PC-9 (cell line): Measurements from ENCODE around the gene SLC46A1.

ENCODE experiments used
- EZH2 ChIP-seq: fragments of 200-600 bp; sonication (generic); IDR thresholded peaks from 2 replicates; pipeline ENCODE4 v1.8.0; 2017; ENCODE audit warnings: antibody characterized with exemption, low read depth
- TF ChIP-seq, protein P1 (sequence below): fragments of 200-600 bp; sonication (generic); conservative IDR thresholded peaks from 2 replicates; pipeline ENCODE4 v1.6.1; 2017; ENCODE audit warnings: mixed run types, antibody characterized with exemption, mild to moderate bottlenecking, moderate library complexity

DNA sequence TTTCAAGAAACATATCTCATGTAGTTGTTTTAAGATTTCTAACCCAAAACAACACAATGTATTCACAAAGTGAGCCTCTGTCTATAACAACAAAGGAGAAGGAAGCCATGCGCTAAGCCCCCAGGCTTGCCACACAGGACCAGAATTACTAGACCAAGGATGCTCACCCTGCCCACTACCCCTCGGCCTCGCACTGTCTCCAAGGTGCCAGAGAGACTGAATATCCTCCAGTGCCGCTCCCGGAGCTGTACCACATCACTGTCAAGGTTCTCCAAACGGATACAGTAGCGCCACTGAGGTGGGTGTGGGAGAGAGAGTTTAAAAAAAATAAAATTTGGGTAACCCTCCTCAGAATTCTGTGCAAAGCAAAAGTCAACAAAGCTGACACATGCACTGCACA, 55.7 kb downstream of the SLC46A1 start:
- TF ChIP-seq, protein P1, sequence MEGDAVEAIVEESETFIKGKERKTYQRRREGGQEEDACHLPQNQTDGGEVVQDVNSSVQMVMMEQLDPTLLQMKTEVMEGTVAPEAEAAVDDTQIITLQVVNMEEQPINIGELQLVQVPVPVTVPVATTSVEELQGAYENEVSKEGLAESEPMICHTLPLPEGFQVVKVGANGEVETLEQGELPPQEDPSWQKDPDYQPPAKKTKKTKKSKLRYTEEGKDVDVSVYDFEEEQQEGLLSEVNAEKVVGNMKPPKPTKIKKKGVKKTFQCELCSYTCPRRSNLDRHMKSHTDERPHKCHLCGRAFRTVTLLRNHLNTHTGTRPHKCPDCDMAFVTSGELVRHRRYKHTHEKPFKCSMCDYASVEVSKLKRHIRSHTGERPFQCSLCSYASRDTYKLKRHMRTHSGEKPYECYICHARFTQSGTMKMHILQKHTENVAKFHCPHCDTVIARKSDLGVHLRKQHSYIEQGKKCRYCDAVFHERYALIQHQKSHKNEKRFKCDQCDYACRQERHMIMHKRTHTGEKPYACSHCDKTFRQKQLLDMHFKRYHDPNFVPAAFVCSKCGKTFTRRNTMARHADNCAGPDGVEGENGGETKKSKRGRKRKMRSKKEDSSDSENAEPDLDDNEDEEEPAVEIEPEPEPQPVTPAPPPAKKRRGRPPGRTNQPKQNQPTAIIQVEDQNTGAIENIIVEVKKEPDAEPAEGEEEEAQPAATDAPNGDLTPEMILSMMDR: no peak
- no peak for TF ChIP-seq EZH2
